ENCODE data around the gene RTN4R. TPM values are rescaled to one million over a fixed set of nuclear protein-coding genes. Genes with fewer than 3 reads are reported as not detected.

RTN4R gene
- total and polyA plus RNA-seq, 3 donors from 2014 or later = 2.1 to 6.1 (median 5.1) TPM

- Histone ChIP-seq H3K4me3 (no peak overlapping the region), H3K27me3 (no peaks in the 10 kb centered on the region), H3K9me3 (no peaks in the 10 kb centered on the region), H3K27ac (no peak overlapping the region), H3K36me3 (ENCODE audit: low read depth, missing control alignments) (no peaks in the 10 kb centered on the region), H3K4me1 (peaks cover 29% of the 10 kb centered on the region)
- no peak for TF ChIP-seq POLR2A (IDR thresholded peaks at IDR 0.05)
- TF ChIP-seq CTCF (IDR thresholded peaks at IDR 0.05) = no peak
- DNase-seq = no peak
- intact Hi-C loops (cut with DNase I; ENCODE audit: low total_unique reads) = no loop called here
- 75 to 82% methylated on average over 14 to 16 of the region's 16 CpGs for WGBS, 2 donors
These were observed 21.1 kb downstream of the RTN4R start for GRCh38 chr22:20247010-20247505.

GRCh38 chr22:20246368-20247009 is 21.6 kb downstream of the RTN4R start:
- WGBS, 2 donors = 85 to 93% methylated on average over 8 to 15 of the region's 19 CpGs
- no peak for DNase-seq
- H3K9me3 ChIP-seq = no peaks in the 10 kb centered on the region
- H3K27me3 ChIP-seq = no peaks in the 10 kb centered on the region
- H3K4me1 ChIP-seq = peaks cover 29% of the 10 kb centered on the region
- no peaks in the 10 kb centered on the region for H3K36me3 ChIP-seq (ENCODE audit: low read depth, missing control alignments)
- intact Hi-C loops (cut with DNase I; ENCODE audit: low total_unique reads) = no loop called here
- H3K27ac ChIP-seq = no peak overlapping the region
- no peak overlapping the region for H3K4me3 ChIP-seq
- TF ChIP-seq POLR2A (IDR thresholded peaks at IDR 0.05) = no peak
- no peak for TF ChIP-seq CTCF (IDR thresholded peaks at IDR 0.05)

- no peaks in the 10 kb centered on the region for H3K36me3 ChIP-seq (ENCODE audit: low read depth, missing control alignments)
- 87 to 89% methylated on average over 9 to 14 of the region's 14 CpGs for whole genome bisulfite sequencing, 2 donors
- no peaks in the 10 kb centered on the region for H3K9me3 ChIP-seq
- TF ChIP-seq CTCF (IDR thresholded peaks at IDR 0.05) = no peak
- TF ChIP-seq POLR2A (IDR thresholded peaks at IDR 0.05) = no peak
- intact Hi-C loops (cut with DNase I; ENCODE audit: low total_unique reads) = no loop called here
- no peak for DNase-seq
- H3K4me1 ChIP-seq = peaks cover 29% of the 10 kb centered on the region
- no peaks in the 10 kb centered on the region for H3K27me3 ChIP-seq
- H3K4me3 ChIP-seq = no peak overlapping the region
- no peak overlapping the region for H3K27ac ChIP-seq
These were observed 22.3 kb downstream of the RTN4R start for GRCh38 chr22:20245577-20246367.

- DNase-seq = no peak
- Histone ChIP-seq H3K4me1 (peaks cover 31% of the 10 kb centered on the region), H3K27ac (no peak overlapping the region), H3K9me3 (no peaks in the 10 kb centered on the region), H3K4me3 (no peak overlapping the region), H3K27me3 (no peaks in the 10 kb centered on the region), H3K36me3 (ENCODE audit: low read depth, missing control alignments) (no peaks in the 10 kb centered on the region)
- intact Hi-C loops (cut with DNase I; ENCODE audit: low total_unique reads) = no loop called here
- TF ChIP-seq POLR2A (IDR thresholded peaks at IDR 0.05) (no peak), CTCF (IDR thresholded peaks at IDR 0.05) (no peak)
- WGBS, 2 donors = 79 to 92% methylated on average over 22 to 24 of the region's 24 CpGs
These were observed 23.2 kb downstream of the RTN4R start for GRCh38 chr22:20244691-20245576.

Data from testis (tissue), 3 donors.